Neural progenitor cell (in vitro differentiated cells): ENCODE measurements around the gene PSMC4. TPM values are rescaled to one million over a fixed set of nuclear protein-coding genes. Genes with fewer than 3 reads are reported as not detected.
A peak's percentile ranks its signal among the peaks of the same experiment; 100 is the strongest.

ENCODE experiments used
- DNase-seq: peaks from one replicate; pipeline ENCODE4 v3.0.0-alpha.2; 2016; ENCODE audit warnings: low spot score
- H2AFZ ChIP-seq: fragments of 200-600 bp; sonication (generic); replicated peaks from 2 replicates; pipeline ENCODE4 v1.6.1; 2016; ENCODE audit warnings: antibody characterized with exemption
- H3F3A ChIP-seq: fragments of 200-600 bp; sonication (generic); 2 replicates; pipeline ENCODE4 v1.6.1; 2016; ENCODE audit warnings: antibody characterized with exemption, low read depth
- H3K27ac ChIP-seq: fragments of 200-600 bp; sonication (generic); 2 replicates; pipeline ENCODE4 v1.5.1; 2016; ENCODE audit warnings: mild to moderate bottlenecking
- H3K27me3 ChIP-seq: fragments of 200-600 bp; sonication (generic); 2 replicates; pipeline ENCODE4 v1.6.1; 2016; ENCODE audit warnings: mild to moderate bottlenecking, moderate library complexity
- H3K36me3 ChIP-seq: fragments of 200-600 bp; sonication (generic); 2 replicates; pipeline ENCODE4 v1.5.1; 2016
- H3K4me1 ChIP-seq: fragments of 200-600 bp; sonication (generic); 2 replicates; pipeline ENCODE4 v1.6.1; 2016; ENCODE audit warnings: mixed run types
- H3K4me2 ChIP-seq: fragments of 200-600 bp; sonication (generic); 2 replicates; pipeline ENCODE4 v1.6.1; 2016
- H3K4me3 ChIP-seq: fragments of 200-600 bp; sonication (generic); 2 replicates; pipeline ENCODE4 v1.5.1; 2016
- H3K79me2 ChIP-seq: fragments of 200-600 bp; sonication (generic); 2 replicates; pipeline ENCODE4 v1.6.1; 2016; ENCODE audit warnings: low read depth
- H3K9ac ChIP-seq: fragments of 200-600 bp; sonication (generic); 2 replicates; pipeline ENCODE4 v1.6.1; 2016
- H3K9me3 ChIP-seq: fragments of 200-600 bp; sonication (generic); 2 replicates; pipeline ENCODE4 v1.5.1; 2016; ENCODE audit warnings: low read depth
- H4K20me1 ChIP-seq: fragments of 200-600 bp; sonication (generic); 2 replicates; pipeline ENCODE4 v1.6.1; 2016; ENCODE audit warnings: low read depth
- H3K27ac Mint-ChIP-seq: 3 replicates; pipeline ENCODE4 v1.8.0; 2021; ENCODE audit warnings: mixed read lengths
- H3K27me3 Mint-ChIP-seq: 2 replicates; pipeline ENCODE4 v1.8.0; 2022; ENCODE audit warnings: low read depth, mild to moderate bottlenecking, inconsistent platforms, moderate library complexity, mixed read lengths; ENCODE audit not compliant: insufficient read depth
- H3K36me3 Mint-ChIP-seq: 3 replicates; pipeline ENCODE4 v1.8.0; 2021; ENCODE audit warnings: mixed read lengths
- H3K4me1 Mint-ChIP-seq: 3 replicates; pipeline ENCODE4 v1.8.0; 2021; ENCODE audit warnings: mixed read lengths
- H3K4me3 Mint-ChIP-seq: 3 replicates; pipeline ENCODE4 v1.8.0; 2021; ENCODE audit warnings: mild to moderate bottlenecking, moderate library complexity, mixed read lengths
- H3K9me3 Mint-ChIP-seq: 3 replicates; pipeline ENCODE4 v1.8.0; 2020; ENCODE audit warnings: mixed read lengths
- CTCF ChIP-seq: fragments of 200-600 bp; sonication (generic); IDR thresholded peaks from 2 replicates; pipeline ENCODE4 v1.5.1; 2017; ENCODE audit warnings: antibody characterized with exemption, mild to moderate bottlenecking
- EZH2 ChIP-seq: fragments of 200-600 bp; sonication (generic); IDR thresholded peaks from 2 replicates; pipeline ENCODE4 v1.6.1; 2017; ENCODE audit warnings: antibody characterized with exemption, mild to moderate bottlenecking, moderate library complexity
- EZH2phosphoT487 ChIP-seq: fragments of 200-600 bp; sonication (generic); IDR thresholded peaks from 2 replicates; pipeline ENCODE4 v1.6.1; 2017; ENCODE audit warnings: antibody characterized with exemption
- total RNA-seq: library from RNA; depleted of rRNA; stranded (reverse); fragments of >200 nt; gene quantifications from 2 replicates; pipeline ENCODE4 v1.2.3, GENCODE V29; 2015; ENCODE audit warnings: low replicate concordance

Gene PSMC4
- total RNA-seq, 1 donor from 2014 or later: 68.7 TPM

- H3K9me3 ChIP-seq: no peaks in the 10 kb centered on the region
- H3K27ac Mint-ChIP-seq: no peak overlapping the region
- TF ChIP-seq CTCF: no peak
- TF ChIP-seq EZH2: no peak
- no peak for TF ChIP-seq EZH2phosphoT487
- H3K27me3 Mint-ChIP-seq: peaks cover 5% of the 10 kb centered on the region
- no peaks in the 10 kb centered on the region for H3K27me3 ChIP-seq
- peaks cover 6% of the 10 kb centered on the region for H3K79me2 ChIP-seq
- no peaks in the 10 kb centered on the region for H4K20me1 ChIP-seq
- no peak overlapping the region for H3K27ac ChIP-seq
- H3K4me1 Mint-ChIP-seq: peaks cover 15% of the 10 kb centered on the region
- no peak overlapping the region for H3K4me3 ChIP-seq
- H3F3A ChIP-seq: no peaks in the 10 kb centered on the region
- no peak overlapping the region for H2AFZ ChIP-seq
- H3K9me3 Mint-ChIP-seq: no peaks in the 10 kb centered on the region
- DNase-seq: no peak
- H3K36me3 ChIP-seq: no peaks in the 10 kb centered on the region
- H3K4me1 ChIP-seq: peaks cover 3% of the 10 kb centered on the region
- no peak overlapping the region for H3K4me3 Mint-ChIP-seq
- no peak overlapping the region for H3K4me2 ChIP-seq
- peaks cover 2% of the 10 kb centered on the region for H3K36me3 Mint-ChIP-seq
- H3K9ac ChIP-seq: no peak overlapping the region
Measured at GRCh38 chr19:39966617-39967016, 4.3 kb upstream of the PSMC4 start.

- Histone ChIP-seq H3K9ac (no peak overlapping the region), H4K20me1 (no peaks in the 10 kb centered on the region), H2AFZ (no peak overlapping the region), H3K36me3 (no peaks in the 10 kb centered on the region), H3K27me3 (no peaks in the 10 kb centered on the region), H3K4me1 (peaks cover 8% of the 10 kb centered on the region), H3K4me2 (no peak overlapping the region), H3K27ac (no peak overlapping the region), H3K4me3 (no peak overlapping the region), H3K79me2 (peaks cover 15% of the 10 kb centered on the region), H3F3A (no peaks in the 10 kb centered on the region), H3K9me3 (no peaks in the 10 kb centered on the region)
- H3K27ac Mint-ChIP-seq: no peak overlapping the region
- H3K4me3 Mint-ChIP-seq: no peak overlapping the region
- TF ChIP-seq EZH2: no peak
- TF ChIP-seq CTCF: no peak
- TF ChIP-seq EZH2phosphoT487: no peak
- peaks cover 6% of the 10 kb centered on the region for H3K36me3 Mint-ChIP-seq
- H3K27me3 Mint-ChIP-seq: peaks cover 9% of the 10 kb centered on the region
- peaks cover 19% of the 10 kb centered on the region for H3K4me1 Mint-ChIP-seq
- no peaks in the 10 kb centered on the region for H3K9me3 Mint-ChIP-seq
- no peak for DNase-seq
Measured at GRCh38 chr19:39967561-39967960, 3.4 kb upstream of the PSMC4 start.

GRCh38 chr19:39968789-39969188, 2.2 kb upstream of the PSMC4 start:
- no peak for DNase-seq
- H4K20me1 ChIP-seq: no peaks in the 10 kb centered on the region
- H3K9me3 ChIP-seq: no peaks in the 10 kb centered on the region
- H3K9me3 Mint-ChIP-seq: no peaks in the 10 kb centered on the region
- no peak overlapping the region for H3K27ac Mint-ChIP-seq
- H3K4me3 ChIP-seq: no peak overlapping the region
- peaks cover 26% of the 10 kb centered on the region for H3K79me2 ChIP-seq
- H3F3A ChIP-seq: no peaks in the 10 kb centered on the region
- no peak overlapping the region for H3K9ac ChIP-seq
- H3K4me1 ChIP-seq: peaks cover 8% of the 10 kb centered on the region
- H3K4me3 Mint-ChIP-seq: peak overlapping the region; percentile 96
- H2AFZ ChIP-seq: no peak overlapping the region
- H3K4me2 ChIP-seq: no peak overlapping the region
- H3K27me3 ChIP-seq: no peaks in the 10 kb centered on the region
- TF ChIP-seq EZH2phosphoT487: no peak
- no peak for TF ChIP-seq CTCF
- peaks cover 9% of the 10 kb centered on the region for H3K27me3 Mint-ChIP-seq
- H3K36me3 ChIP-seq: peaks cover 3% of the 10 kb centered on the region
- H3K27ac ChIP-seq: no peak overlapping the region
- peaks cover 19% of the 10 kb centered on the region for H3K4me1 Mint-ChIP-seq
- peaks cover 12% of the 10 kb centered on the region for H3K36me3 Mint-ChIP-seq
